ENCODE results near the gene CTSC.

GRCh38 chr11:88333862-88334261, 3.7 kb downstream of the CTSC start:
- TF ChIP-seq CTCF (IDR thresholded peaks at IDR 0.05) (no peak), EZH2 (IDR thresholded peaks at IDR 0.05; ENCODE audit: borderline replicate concordance, insufficient read depth, low read depth, low read length, poor library complexity, severe bottlenecking) (no peak)
